Muscle of arm (tissue), 12 donors: ENCODE results near the gene MAPRE3. TPM values are rescaled to one million over a fixed set of nuclear protein-coding genes. Genes with fewer than 3 reads are reported as not detected.

ENCODE experiments used
- DNase-seq: peaks from one replicate; pipeline ENCODE4 v3.0.0-alpha.2; 2013
- polyA plus RNA-seq, 12 donors: library from polyadenylated mRNA; unstranded; fragments of 120-200 nt; gene quantifications; one replicate each; pipeline ENCODE4 v1.2.1, GENCODE V29; 2013; ENCODE audit not compliant: insufficient read length in 12 of 12

MAPRE3 gene
- polyA plus RNA-seq, 12 donors: 18.0 to 332 (median 26.6) TPM

- no peak for DNase-seq
Measured at GRCh38 chr2:26979741-26980140, 9.3 kb downstream of the MAPRE3 start.

- no peak for DNase-seq
Measured at GRCh38 chr2:26980971-26981370, 10.5 kb downstream of the MAPRE3 start.

GRCh38 chr2:26982102-26982742 is 11.8 kb downstream of the MAPRE3 start:
- DNase-seq: no peak

- DNase-seq: no peak
Measured at GRCh38 chr2:26983746-26984145, 13.3 kb downstream of the MAPRE3 start.

- no peak for DNase-seq
Measured at GRCh38 chr2:26985807-26986206, 15.4 kb downstream of the MAPRE3 start.

- no peak for DNase-seq
Measured at GRCh38 chr2:26986576-26986975, 16.1 kb downstream of the MAPRE3 start.

GRCh38 chr2:26988058-26988860 is 17.8 kb downstream of the MAPRE3 start:
- DNase-seq: no peak

- no peak for DNase-seq
Measured at GRCh38 chr2:26989156-26989555, 18.7 kb downstream of the MAPRE3 start.

- no peak for DNase-seq
Measured at GRCh38 chr2:26991717-26992116, 21.3 kb downstream of the MAPRE3 start.

- DNase-seq: no peak
Measured at GRCh38 chr2:26993768-26994167, 23.3 kb downstream of the MAPRE3 start.

GRCh38 chr2:26994983-26995382 is 24.5 kb downstream of the MAPRE3 start:
- DNase-seq: no peak

- DNase-seq: no peak
Measured at GRCh38 chr2:26997394-26997793, 27.0 kb downstream of the MAPRE3 start.

GRCh38 chr2:26998323-26998722 is 27.9 kb downstream of the MAPRE3 start:
- DNase-seq: no peak

- DNase-seq: no peak
Measured at GRCh38 chr2:27000228-27000627, 29.8 kb downstream of the MAPRE3 start.

- no peak for DNase-seq
Measured at GRCh38 chr2:27000995-27001394, 30.6 kb downstream of the MAPRE3 start.

GRCh38 chr2:27001950-27002349 is 31.5 kb downstream of the MAPRE3 start:
- no peak for DNase-seq

GRCh38 chr2:27003007-27003406 is 32.6 kb downstream of the MAPRE3 start:
- no peak for DNase-seq

GRCh38 chr2:27003857-27004256 is 33.4 kb downstream of the MAPRE3 start:
- no peak for DNase-seq

- DNase-seq: no peak
Measured at GRCh38 chr2:27006602-27007415, 36.4 kb downstream of the MAPRE3 start.

GRCh38 chr2:27007416-27008374 is 37.3 kb downstream of the MAPRE3 start:
- DNase-seq: no peak

GRCh38 chr2:27008678-27009077 is 38.2 kb downstream of the MAPRE3 start:
- DNase-seq: no peak
